K562 (cell line): ENCODE results near the gene UROD. TPM values are rescaled to one million over a fixed set of nuclear protein-coding genes. Genes with fewer than 3 reads are reported as not detected.

ENCODE experiments used
- DPF2 ChIP-seq: fragments of 450-650 bp; IDR thresholded peaks from 2 replicates; pipeline ENCODE4 v1.6.1; 2016
- FOXK1 ChIP-seq: sonication (generic); formaldehyde crosslinking; IDR thresholded peaks from 2 replicates; pipeline ENCODE4 v1.8.0; 2022; ENCODE audit warnings: missing genetic modification reagents, mild to moderate bottlenecking, borderline replicate concordance
- FOXK2 ChIP-seq, 2 experiments: fragments of 450-650 bp; IDR thresholded peaks in 1 of 2; conservative IDR thresholded peaks in 1 of 2; 2 replicates each; pipeline ENCODE4 v1.6.1; 2016; ENCODE audit warnings: low read depth in 2 of 2, mild to moderate bottlenecking in 1 of 2
- FOXP1 ChIP-seq: sonication (generic); formaldehyde crosslinking; IDR thresholded peaks from 2 replicates; pipeline ENCODE4 v1.8.0; 2022; ENCODE audit warnings: mild to moderate bottlenecking, missing genetic modification reagents
- TAL1 ChIP-seq: fragments of 450-650 bp; IDR thresholded peaks from 2 replicates; pipeline ENCODE4 v1.6.1; 2016; ENCODE audit warnings: mild to moderate bottlenecking
- TCF7 ChIP-seq: sonication (generic); IDR thresholded peaks from 2 replicates; pipeline ENCODE4 v1.6.1; 2016; ENCODE audit warnings: antibody characterized with exemption, borderline replicate concordance
- U2AF1 ChIP-seq: fragments of 200-400 bp; formaldehyde crosslinking; optimal IDR thresholded peaks from 2 replicates; pipeline ENCODE3; 2017; ENCODE audit warnings: mild to moderate bottlenecking, low read depth, low read length, moderate library complexity
- USF1 ChIP-seq: sonication (generic); formaldehyde crosslinking; IDR thresholded peaks from 2 replicates; pipeline ENCODE4 v1.9.0; 2022; ENCODE audit warnings: mild to moderate bottlenecking, missing genetic modification reagents
- ZNF212 ChIP-seq: fragments of 450-650 bp; formaldehyde crosslinking; IDR thresholded peaks from 2 replicates; pipeline ENCODE4 v1.4.0; 2020; ENCODE audit warnings: mild to moderate bottlenecking
- ZNF217 ChIP-seq: sonication (generic); formaldehyde crosslinking; IDR thresholded peaks from 2 replicates; pipeline ENCODE4 v1.8.0; 2022; ENCODE audit warnings: mild to moderate bottlenecking, missing genetic modification reagents
- ZNF253 ChIP-seq: fragments of 250-450 bp; sonication (Bioruptor Pico); conservative IDR thresholded peaks from 2 replicates; pipeline ENCODE4 v1.6.1; 2021; ENCODE audit warnings: mild to moderate bottlenecking
- ZNF280A ChIP-seq: fragments of 450-650 bp; IDR thresholded peaks from 2 replicates; pipeline ENCODE4 v1.6.1; 2018; ENCODE audit warnings: mild to moderate bottlenecking, low read depth; ENCODE audit not compliant: partially characterized antibody
- ZNF311 ChIP-seq: fragments of 250-450 bp; sonication (Bioruptor Pico); IDR thresholded peaks from 2 replicates; pipeline ENCODE4 v1.4.0; 2020; ENCODE audit warnings: mild to moderate bottlenecking, moderate library complexity
- ZNF347 ChIP-seq: fragments of 450-650 bp; formaldehyde crosslinking; IDR thresholded peaks from 2 replicates; pipeline ENCODE4 v1.4.0; 2020; ENCODE audit warnings: low read depth, mild to moderate bottlenecking, moderate library complexity
- polyA plus RNA-seq, 8 experiments: library from polyadenylated mRNA; depleted of rRNA in 4 of 8; stranded (reverse) in 5 of 8; unstranded in 3 of 8; fragments of >200 nt; fragmentation: Nextera tagmentation in 2 of 8; fragmentation: Illumina TruSeq in 1 of 8; extraction: Ambion mirVana in 2 of 8; extraction: Trizol in 1 of 8; gene quantifications; 2 replicates each; pipeline versions ENCODE4 v1.2.1 to v1.2.3, GENCODE V29; 2011 to 2014; ENCODE audit warnings: inconsistent platforms in 1 of 8, missing spikeins in 1 of 8
- total RNA-seq, 7 experiments: library from RNA; depleted of rRNA in 6 of 7; stranded (reverse); fragments of >200 nt in 6 of 7; fragmentation: Illumina TruSeq in 2 of 7; extraction: Trizol in 2 of 7; gene quantifications; 2 replicates each; pipeline versions ENCODE4 v1.2.1 to v1.2.3, GENCODE V29; 2011 to 2021; ENCODE audit warnings: low replicate concordance in 1 of 7

The UROD gene
- total and polyA plus RNA-seq, 9 of the 15 experiments (the other 6 are each of a cell fraction or from before 2014, with no cell fraction given), result 533 to 2,933 (median 1,100) TPM

- TF ChIP-seq ZNF253 (CRISPR knock-in tag) (no peak), DPF2 (no peak), ZNF311 (no peak), ZNF347 (CRISPR knock-in tag) (no peak), U2AF1 (no peak), USF1 (0 out of 2 replicates have a peak, but pooled peaks have one; percentile 51), TCF7 (no peak), FOXK1 (CRISPR knock-in tag) (no peak), ZNF280A (no peak), ZNF212 (no peak), TAL1 (no peak), FOXP1 (CRISPR knock-in tag) (no peak), FOXK2 (conservative IDR thresholded peaks at IDR 0.05 in 1 of 2, IDR thresholded peaks at IDR 0.05 in 1 of 2; ENCODE audit: low read depth in 2 of 2) (0 out of 4 replicates have a peak, but pooled peaks of 1 of the 2 experiments have one; percentile 12), ZNF217 (no peak)
Measured at GRCh38 chr1:44985747-44986359, 26.2 kb upstream of the UROD start (continued).
